ENCODE results near the gene PPFIBP1. TPM values are rescaled to one million over a fixed set of nuclear protein-coding genes. Genes with fewer than 3 reads are reported as not detected.
A peak's percentile ranks its signal among the peaks of the same experiment; 100 is the strongest.

The PPFIBP1 gene
- polyA plus RNA-seq, 1 donor (not counting 4 experiments of a cell fraction or from before 2014, with no cell fraction given), result 83.5 TPM

- FAIRE-seq (no peak), DNase-seq (ENCODE audit: low read depth, low spot score) (no peak)
- H4K20me1 ChIP-seq (ENCODE audit: control insufficient read depth, extremely low read depth, insufficient read depth, low read length), result no peaks in the 10 kb centered on the region
- no peak overlapping the region for H3K4me2 ChIP-seq (ENCODE audit: control insufficient read depth, extremely low read depth, insufficient read depth, low read depth, low read length)
- H3K9ac ChIP-seq (ENCODE audit: control insufficient read depth, extremely low read depth, insufficient read depth, low read length), result no peak overlapping the region
- no peak overlapping the region for H3K4me3 ChIP-seq (ENCODE audit: control insufficient read depth in 2 of 3, extremely low read depth in 1 of 3, insufficient read depth in 2 of 3, low read depth in 1 of 3, low read length in 3 of 3)
- no peak overlapping the region for H3K27ac ChIP-seq (ENCODE audit: control insufficient read depth, insufficient read depth, low read length)
- peaks cover 1 to 4% of the 10 kb centered on the region in 2 experiments for H3K36me3 ChIP-seq (ENCODE audit: control insufficient read depth in 2 of 2, extremely low read depth in 1 of 2, insufficient read depth in 2 of 2, low read length in 2 of 2)
- peaks cover 3% of the 10 kb centered on the region for H3K9me3 ChIP-seq (ENCODE audit: control insufficient read depth, low read depth, low read length)
- no peaks in the 10 kb centered on the region for H3K27me3 ChIP-seq (ENCODE audit: control insufficient read depth, extremely low read depth, insufficient read depth, low read length)
- peaks cover 2% of the 10 kb centered on the region for H3K9me1 ChIP-seq (ENCODE audit: control insufficient read depth, extremely low read depth, insufficient read depth, low read length)
- TF ChIP-seq EZH2 (IDR thresholded peaks at IDR 0.05; ENCODE audit: low read length) (no peak), CTCF (optimal IDR thresholded peaks at IDR 0.05 in 1 of 3, IDR thresholded peaks at IDR 0.05 in 1 of 3, conservative IDR thresholded peaks at IDR 0.05 in 1 of 3; ENCODE audit: extremely low read depth in 1 of 3, insufficient read depth in 2 of 3, low read length in 3 of 3) (no peak)
- dilution Hi-C loops (cut with MboI; ENCODE audit: extremely low pct_ligation_motif_present, low sequenced_read_pairs), result no loop called here
- H2AFZ ChIP-seq (ENCODE audit: control insufficient read depth, low read length), result no peak overlapping the region
- H3K4me1 ChIP-seq (ENCODE audit: control insufficient read depth, extremely low read depth, insufficient read depth, low read length), result peaks cover 37% of the 10 kb centered on the region
- H3K79me2 ChIP-seq (ENCODE audit: control insufficient read depth, insufficient read depth, low read length), result peaks cover 71% of the 10 kb centered on the region
Measured at GRCh38 chr12:27606986-27607385, 83.0 kb downstream of the PPFIBP1 start.

GRCh38 chr12:27607591-27607990, 83.6 kb downstream of the PPFIBP1 start:
- H3K79me2 ChIP-seq (ENCODE audit: control insufficient read depth, insufficient read depth, low read length), result peaks cover 71% of the 10 kb centered on the region
- dilution Hi-C loops (cut with MboI; ENCODE audit: extremely low pct_ligation_motif_present, low sequenced_read_pairs), result no loop called here
- H2AFZ ChIP-seq (ENCODE audit: control insufficient read depth, low read length), result no peak overlapping the region
- H3K9me3 ChIP-seq (ENCODE audit: control insufficient read depth, low read depth, low read length), result peaks cover 3% of the 10 kb centered on the region
- peaks cover 1 to 4% of the 10 kb centered on the region in 2 experiments for H3K36me3 ChIP-seq (ENCODE audit: control insufficient read depth in 2 of 2, extremely low read depth in 1 of 2, insufficient read depth in 2 of 2, low read length in 2 of 2)
- DNase-seq (ENCODE audit: low read depth, low spot score) (no peak), FAIRE-seq (peak; percentile 34)
- H3K9ac ChIP-seq (ENCODE audit: control insufficient read depth, extremely low read depth, insufficient read depth, low read length), result no peak overlapping the region
- H3K4me1 ChIP-seq (ENCODE audit: control insufficient read depth, extremely low read depth, insufficient read depth, low read length), result peaks cover 34% of the 10 kb centered on the region
- no peaks in the 10 kb centered on the region for H4K20me1 ChIP-seq (ENCODE audit: control insufficient read depth, extremely low read depth, insufficient read depth, low read length)
- no peak overlapping the region for H3K4me3 ChIP-seq (ENCODE audit: control insufficient read depth in 2 of 3, extremely low read depth in 1 of 3, insufficient read depth in 2 of 3, low read depth in 1 of 3, low read length in 3 of 3)
- peak overlapping the region; percentile 22 for H3K27ac ChIP-seq (ENCODE audit: control insufficient read depth, insufficient read depth, low read length)
- H3K27me3 ChIP-seq (ENCODE audit: control insufficient read depth, extremely low read depth, insufficient read depth, low read length), result no peaks in the 10 kb centered on the region
- H3K4me2 ChIP-seq (ENCODE audit: control insufficient read depth, extremely low read depth, insufficient read depth, low read depth, low read length), result peak overlapping the region; percentile 48
- peaks cover 2% of the 10 kb centered on the region for H3K9me1 ChIP-seq (ENCODE audit: control insufficient read depth, extremely low read depth, insufficient read depth, low read length)
- no peak for TF ChIP-seq EZH2 (IDR thresholded peaks at IDR 0.05; ENCODE audit: low read length)
- TF ChIP-seq CTCF (optimal IDR thresholded peaks at IDR 0.05 in 1 of 3, IDR thresholded peaks at IDR 0.05 in 1 of 3, conservative IDR thresholded peaks at IDR 0.05 in 1 of 3; ENCODE audit: extremely low read depth in 1 of 3, insufficient read depth in 2 of 3, low read length in 3 of 3), result no peak
